ENCODE results near the gene LMNA.
"Not testable (repeated sequence)": the region's sequence is repeated elsewhere in the genome, so short reads cannot be mapped to it uniquely, and the experiment has no call there.

The LMNA gene

GRCh38 chr1:156114101-156114918 is at the start of gene LMNA:
TSS of gene LMNA (plus strand) at chr1:156114711. CDS start at chr1:156114919, 208 bp downstream.
- no peak for DNase-seq (ENCODE audit: low spot score)

- DNase-seq (ENCODE audit: low spot score), result no peak
Measured at GRCh38 chr1:156065212-156065611, 49.3 kb upstream of the LMNA start.

DNA sequence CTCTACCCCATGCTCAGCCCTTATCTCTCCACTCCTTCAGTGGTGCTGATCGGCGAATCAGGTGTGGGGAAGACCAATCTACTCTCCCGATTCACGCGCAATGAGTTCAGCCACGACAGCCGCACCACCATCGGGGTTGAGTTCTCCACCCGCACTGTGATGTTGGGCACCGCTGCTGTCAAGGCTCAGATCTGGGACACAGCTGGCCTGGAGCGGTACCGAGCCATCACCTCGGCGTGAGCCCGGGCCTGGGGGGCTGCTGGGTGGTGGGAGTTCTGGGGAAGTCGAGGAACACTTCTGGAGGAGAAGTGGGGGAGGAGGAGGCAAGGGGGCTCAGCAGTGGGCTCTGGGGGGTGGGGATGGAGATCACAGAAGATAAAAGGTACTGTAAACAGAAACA is 48.6 kb upstream of the LMNA start:
- no peak for DNase-seq (ENCODE audit: low spot score)

- no peak for DNase-seq (ENCODE audit: low spot score)
Measured at GRCh38 chr1:156067262-156067661, 47.2 kb upstream of the LMNA start.

- no peak for DNase-seq (ENCODE audit: low spot score)
Measured at GRCh38 chr1:156069490-156070455, 44.7 kb upstream of the LMNA start.

- no peak for DNase-seq (ENCODE audit: low spot score)
Measured at GRCh38 chr1:156070548-156070947, 44.0 kb upstream of the LMNA start.

- not testable (repeated sequence) for DNase-seq (ENCODE audit: low spot score)
Measured at GRCh38 chr1:156071332-156071816, 43.1 kb upstream of the LMNA start.

DNA sequence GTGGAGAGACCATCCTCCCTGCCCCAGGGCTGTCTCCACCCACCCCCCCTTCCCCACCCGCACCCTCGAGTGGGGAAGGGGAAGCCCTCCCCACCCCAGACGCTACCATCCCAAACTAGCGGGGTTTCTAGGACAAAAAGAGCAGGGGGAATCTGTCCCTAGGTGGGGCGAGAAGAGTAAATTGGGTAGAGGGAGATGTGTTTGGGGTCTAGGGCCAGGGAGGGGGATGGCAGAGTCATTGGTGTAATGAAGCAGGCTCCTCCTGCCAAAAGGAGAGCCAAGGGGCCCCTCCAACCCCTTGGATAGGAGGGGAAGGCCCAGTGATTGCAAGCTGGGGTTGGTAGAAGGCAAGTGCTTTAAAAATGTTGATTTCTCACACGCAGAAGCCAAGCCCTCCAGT is 42.3 kb upstream of the LMNA start:
- no peak for DNase-seq (ENCODE audit: low spot score)

DNA sequence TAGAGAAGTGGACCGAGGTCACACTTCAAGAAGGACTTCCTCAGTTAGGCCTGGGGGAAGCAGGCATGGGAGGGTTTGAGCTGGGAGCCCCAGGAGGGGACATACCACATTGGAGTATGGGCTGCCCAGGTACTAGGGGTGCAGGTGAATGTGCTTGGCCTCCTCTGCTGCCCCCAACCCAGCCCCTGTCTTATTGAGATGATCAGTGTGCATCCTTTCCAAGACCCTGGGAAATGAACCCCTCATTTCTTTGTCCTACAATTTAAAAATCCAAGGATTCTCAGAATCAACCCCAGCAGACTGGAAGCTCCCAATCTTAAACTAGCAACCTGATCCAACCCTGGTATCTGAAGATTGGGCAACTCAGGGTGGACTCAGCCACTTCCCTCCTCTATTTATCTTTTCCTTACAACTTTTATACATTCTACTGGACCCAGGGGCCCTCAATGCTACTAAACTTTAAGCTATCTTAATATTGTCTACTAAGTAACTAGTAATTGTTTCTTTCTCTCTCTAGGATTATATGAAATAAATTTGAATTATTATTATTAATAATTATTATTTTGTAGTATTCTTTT is 41.3 kb upstream of the LMNA start:
- DNase-seq (ENCODE audit: low spot score), result no peak

DNA sequence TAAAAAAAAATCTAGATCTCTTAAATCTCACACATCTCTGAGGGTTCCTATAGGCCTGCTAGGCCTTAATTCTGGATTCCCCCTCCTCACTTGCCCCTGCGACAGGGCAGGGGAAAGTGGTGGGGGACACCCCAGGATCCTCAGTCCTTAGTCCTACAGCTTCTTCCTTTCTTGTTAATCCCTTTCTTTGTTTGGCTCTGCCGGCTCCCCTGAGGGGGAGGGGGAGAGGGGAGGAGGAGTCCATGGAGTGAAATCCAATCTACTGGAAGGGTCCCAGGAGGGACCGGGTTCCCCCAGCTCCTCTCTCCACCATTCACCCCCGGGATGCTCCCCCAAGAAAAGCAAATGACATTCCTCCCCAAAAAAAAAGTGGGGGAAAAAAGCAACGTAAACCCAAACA is 40.8 kb upstream of the LMNA start:
- no peak for DNase-seq (ENCODE audit: low spot score)

GRCh38 chr1:156074661-156075060 is 39.9 kb upstream of the LMNA start:
- DNase-seq (ENCODE audit: low spot score), result no peak

DNA sequence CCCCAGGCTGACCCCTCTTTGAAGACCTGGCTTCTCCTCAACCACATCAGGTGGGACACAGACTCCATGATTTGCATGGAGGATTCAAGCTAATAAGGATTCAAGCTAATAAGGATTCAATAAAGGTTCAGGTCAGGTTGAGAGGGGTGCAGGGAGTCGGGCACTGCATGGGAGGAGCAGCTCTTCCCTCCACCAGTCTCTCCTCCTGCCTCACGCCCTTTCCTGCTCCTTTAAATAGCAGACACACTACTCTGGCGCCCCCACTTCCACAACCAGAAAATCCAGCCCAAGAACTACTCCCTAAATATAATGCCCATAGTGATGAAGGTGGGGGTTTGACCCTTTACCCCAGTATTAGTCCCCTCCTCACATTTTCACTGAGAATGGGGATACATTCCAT is 39.3 kb upstream of the LMNA start:
- DNase-seq (ENCODE audit: low spot score), result no peak

DNA sequence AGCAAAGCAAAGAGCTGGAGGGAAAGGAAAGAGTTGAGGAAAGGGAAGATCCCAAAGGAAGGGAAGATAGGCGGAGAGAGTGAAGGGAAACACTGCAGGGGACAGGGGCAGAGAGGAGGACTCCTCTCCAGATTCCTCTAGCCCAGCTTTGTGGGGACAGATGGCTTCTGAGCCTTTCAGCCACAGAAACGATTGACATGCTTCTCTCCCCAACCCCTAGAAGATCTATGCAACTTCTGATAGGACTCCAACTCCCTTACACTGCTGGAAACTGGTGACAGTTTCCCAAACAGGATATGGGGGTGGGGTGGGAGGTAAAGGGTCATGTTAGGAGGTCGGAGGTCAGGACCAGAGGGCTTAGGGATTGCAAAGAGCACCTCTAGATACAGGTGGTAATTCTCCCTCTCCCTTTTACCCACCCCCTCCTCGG is 38.7 kb upstream of the LMNA start:
- no peak for DNase-seq (ENCODE audit: low spot score)

DNA sequence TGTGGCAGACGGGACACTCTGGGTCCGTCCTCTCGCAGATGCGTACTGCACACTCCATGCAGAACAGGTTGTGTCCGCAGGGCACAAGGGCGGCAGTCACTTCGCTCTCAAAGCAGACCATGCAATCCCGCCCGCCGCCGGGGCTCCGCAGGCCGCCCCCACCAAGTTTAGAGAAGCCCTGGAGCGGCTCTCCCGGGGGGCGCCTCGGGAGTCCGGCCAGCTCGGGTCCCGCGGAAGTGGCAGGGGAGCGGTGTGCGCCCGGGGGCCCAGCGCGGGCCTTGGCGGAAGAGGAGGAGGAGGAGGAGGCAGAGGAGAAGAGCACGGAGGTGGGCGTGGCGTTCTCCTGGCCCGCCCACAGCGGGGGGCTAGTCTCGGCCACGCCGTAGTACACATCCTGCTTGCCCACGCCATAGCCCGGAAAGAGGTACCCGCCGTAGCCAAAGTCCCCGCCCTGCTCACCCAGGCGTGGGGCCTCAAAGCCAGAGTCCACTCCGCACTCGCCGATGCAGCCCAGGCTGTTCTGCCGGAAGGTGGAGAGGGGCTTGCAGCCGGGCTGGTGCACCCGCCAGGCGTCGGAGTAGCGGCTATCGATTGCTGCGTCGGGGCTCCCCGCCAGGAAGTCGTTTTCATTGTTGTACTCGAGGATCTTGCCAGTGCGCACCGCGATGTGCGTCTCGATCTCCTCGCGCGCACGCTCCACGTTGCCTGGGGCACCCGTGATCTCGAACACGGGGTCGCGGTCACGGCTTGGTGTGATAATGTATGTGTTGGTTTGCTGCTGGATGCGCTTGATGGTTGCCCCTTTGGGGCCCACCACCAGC is 37.7 kb upstream of the LMNA start:
- DNase-seq (ENCODE audit: low spot score), result peak; percentile 79

DNA sequence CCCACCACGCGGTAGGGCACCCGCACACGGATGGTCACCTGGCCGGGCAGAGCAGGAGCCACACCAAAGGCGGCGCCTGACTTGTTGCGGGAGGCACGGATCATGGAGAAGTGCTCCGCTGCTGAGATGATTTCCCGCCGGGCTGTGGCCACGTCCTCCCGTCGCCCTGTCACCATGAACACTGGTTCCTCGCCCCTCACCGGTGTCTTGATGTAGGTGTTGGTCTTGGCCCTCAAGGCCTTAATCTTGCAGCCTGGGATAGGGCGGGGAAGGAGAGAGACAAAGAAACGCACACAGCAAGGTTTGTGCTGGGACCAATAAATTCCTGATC is 37.1 kb upstream of the LMNA start:
- no peak for DNase-seq (ENCODE audit: low spot score)

GRCh38 chr1:156078728-156079127 is 35.8 kb upstream of the LMNA start:
- no peak for DNase-seq (ENCODE audit: low spot score)

DNA sequence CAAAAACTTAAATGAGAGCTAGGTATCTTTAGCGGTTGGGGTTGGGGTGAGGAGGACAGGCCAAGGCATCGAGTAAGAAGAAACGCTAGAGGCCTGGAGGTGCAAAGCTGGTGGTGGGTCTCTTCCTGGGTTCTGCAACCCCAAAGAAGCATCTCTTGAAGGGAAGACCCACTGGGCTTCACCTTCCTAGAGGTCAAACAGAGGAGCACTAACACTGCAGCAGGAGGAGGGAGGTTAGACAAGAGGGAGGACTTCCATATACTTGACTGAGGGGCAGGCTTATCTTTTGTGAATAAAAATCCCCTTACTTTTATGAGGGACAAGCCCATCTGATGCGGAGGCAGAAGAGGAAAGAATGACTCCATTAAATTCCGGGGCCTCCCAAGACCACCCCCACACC is 34.7 kb upstream of the LMNA start:
- no peak for DNase-seq (ENCODE audit: low spot score)

DNA sequence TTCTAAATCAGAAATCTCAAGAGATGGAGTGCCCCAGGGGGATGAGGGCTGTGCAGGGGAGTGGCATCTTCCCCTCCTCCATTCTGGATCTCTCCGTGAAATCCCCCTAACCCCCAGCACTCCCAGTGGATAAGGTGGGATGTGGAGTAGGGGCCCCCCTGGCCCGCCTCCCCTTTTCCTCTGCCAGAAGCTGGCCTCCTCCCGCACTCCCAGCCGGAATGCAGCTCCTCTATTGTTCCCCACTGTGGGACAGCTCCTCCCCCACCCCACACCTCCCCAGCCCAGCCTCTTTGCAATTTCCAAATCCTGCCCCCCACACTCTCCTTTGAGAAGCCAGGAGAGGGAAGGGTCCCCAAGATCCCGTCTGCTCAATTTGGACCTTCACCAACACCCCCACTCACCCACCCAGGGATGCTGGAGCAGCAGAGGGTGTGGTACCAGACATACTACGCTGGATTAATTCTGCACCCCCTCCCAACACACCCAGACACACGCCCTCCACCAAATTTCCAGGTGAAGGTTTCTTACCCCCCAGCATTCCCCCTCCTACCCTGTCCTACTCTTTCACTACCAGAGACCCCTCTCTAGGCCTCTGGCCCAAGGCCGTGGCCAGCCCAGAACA is 34.2 kb upstream of the LMNA start:
- no peak for DNase-seq (ENCODE audit: low spot score)

GRCh38 chr1:156080863-156081179 is 33.7 kb upstream of the LMNA start:
- no peak for DNase-seq (ENCODE audit: low spot score)

GRCh38 chr1:156081180-156081916 is 33.2 kb upstream of the LMNA start:
- no peak for DNase-seq (ENCODE audit: low spot score)

GRCh38 chr1:156081917-156082308 is 32.6 kb upstream of the LMNA start:
- no peak for DNase-seq (ENCODE audit: low spot score)

Measured in NAMALWA (cell line).